GM10266 (cell line): ENCODE measurements around the gene MDFIC.

ENCODE experiments used
- DNase-seq: peaks from one replicate; pipeline ENCODE4 v3.0.0; 2012; ENCODE audit errors: extremely low spot score
- TF ChIP-seq, protein P1 (sequence below): IDR thresholded peaks from 2 replicates; pipeline ENCODE4 v1.5.1; 2012; ENCODE audit warnings: mild to moderate bottlenecking, low read depth; ENCODE audit not compliant: control insufficient read depth, insufficient read depth; ENCODE audit errors: missing control alignments

MDFIC gene

DNA sequence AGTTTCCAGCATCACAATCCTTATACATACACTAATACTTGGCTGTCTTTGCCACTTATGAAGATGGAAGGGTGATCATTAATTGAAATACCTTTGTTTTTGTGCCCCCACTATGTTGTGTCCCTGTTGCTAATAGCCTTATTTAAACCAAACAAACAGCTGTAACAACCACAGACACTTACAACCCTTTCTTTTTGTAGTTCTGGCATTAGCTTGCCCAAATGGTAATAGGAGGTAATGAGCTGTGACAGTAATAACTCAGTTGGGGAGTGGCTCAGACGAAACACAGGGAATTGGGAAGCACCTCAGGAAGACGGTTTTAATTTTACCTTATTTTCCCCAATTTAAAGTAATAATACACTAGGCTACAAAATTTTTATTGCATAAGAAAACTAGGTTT lies 83.4 kb downstream of the MDFIC start:
- DNase-seq: no peak
- TF ChIP-seq, protein P1, sequence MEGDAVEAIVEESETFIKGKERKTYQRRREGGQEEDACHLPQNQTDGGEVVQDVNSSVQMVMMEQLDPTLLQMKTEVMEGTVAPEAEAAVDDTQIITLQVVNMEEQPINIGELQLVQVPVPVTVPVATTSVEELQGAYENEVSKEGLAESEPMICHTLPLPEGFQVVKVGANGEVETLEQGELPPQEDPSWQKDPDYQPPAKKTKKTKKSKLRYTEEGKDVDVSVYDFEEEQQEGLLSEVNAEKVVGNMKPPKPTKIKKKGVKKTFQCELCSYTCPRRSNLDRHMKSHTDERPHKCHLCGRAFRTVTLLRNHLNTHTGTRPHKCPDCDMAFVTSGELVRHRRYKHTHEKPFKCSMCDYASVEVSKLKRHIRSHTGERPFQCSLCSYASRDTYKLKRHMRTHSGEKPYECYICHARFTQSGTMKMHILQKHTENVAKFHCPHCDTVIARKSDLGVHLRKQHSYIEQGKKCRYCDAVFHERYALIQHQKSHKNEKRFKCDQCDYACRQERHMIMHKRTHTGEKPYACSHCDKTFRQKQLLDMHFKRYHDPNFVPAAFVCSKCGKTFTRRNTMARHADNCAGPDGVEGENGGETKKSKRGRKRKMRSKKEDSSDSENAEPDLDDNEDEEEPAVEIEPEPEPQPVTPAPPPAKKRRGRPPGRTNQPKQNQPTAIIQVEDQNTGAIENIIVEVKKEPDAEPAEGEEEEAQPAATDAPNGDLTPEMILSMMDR: no peak

DNA sequence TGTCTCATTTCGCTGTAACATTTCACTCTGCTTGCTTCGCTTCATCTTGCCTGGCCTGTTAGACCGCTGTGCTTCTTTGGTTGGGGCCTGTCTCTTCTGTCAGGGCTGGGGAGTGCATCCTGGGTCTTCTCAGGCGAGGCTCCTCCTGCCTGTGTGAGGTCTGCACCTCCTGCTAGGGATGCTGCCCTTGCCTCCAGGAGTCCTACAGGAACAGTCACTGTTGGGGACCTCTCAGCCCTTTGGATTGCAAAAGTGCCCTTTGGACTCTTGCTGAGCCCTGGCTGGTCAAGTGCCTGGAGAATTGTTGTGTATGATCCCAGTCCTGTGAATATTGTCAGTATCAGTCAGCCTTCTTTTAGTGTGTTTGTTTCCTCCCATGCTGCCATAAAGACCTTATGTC lies 84.1 kb downstream of the MDFIC start:
- DNase-seq: no peak
- TF ChIP-seq, protein P1: no peak

DNA sequence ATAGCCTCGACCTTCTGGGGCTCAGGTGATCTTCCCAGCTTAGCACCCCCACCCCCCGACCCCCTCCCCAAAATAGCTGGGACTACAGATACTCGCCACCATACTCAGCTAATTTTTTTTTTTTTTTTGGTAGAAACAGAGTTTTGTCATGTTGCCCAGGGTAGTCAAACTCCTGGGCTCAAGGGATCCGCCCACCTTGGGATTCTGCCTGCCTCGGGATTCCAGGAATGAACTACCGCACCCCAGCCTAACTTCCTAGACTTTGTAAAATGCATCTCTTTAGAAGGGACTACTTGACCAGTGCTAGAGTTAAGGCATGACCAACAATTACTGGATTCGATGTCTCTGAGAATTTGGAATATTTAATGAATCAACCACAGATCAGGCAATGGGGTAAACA lies 85.9 kb downstream of the MDFIC start:
- TF ChIP-seq, protein P1: no peak
- no peak for DNase-seq

DNA sequence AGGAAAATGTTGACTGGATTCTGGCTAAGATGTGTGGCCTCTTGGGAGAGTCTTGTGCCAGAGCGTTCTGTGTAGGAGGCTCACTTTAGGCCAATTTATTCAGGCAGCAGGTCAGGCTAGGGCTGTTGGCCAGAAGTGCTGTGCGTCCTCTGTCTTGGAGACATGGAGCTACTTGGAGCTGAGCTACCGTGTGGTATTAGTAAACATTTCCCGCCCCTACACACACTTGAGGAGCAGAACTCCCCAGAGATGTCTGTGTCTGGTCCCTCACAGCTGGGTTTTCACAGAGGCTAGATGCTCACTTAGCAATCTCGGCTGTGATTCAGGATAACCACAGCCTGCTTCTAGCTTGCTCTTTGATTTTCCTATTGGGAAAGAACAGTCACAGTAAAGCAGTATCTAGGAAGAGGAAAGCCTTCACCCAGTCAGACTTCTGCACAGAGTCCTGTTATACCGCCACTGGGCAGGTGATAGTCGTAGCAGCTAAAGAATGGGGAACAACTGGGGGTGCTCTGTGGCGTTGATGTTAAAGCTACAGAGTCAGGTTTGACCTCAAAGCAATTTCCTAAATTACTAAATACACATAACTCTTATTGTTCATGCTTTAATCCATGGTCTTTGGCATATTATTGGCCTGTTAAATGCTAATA lies 86.7 kb downstream of the MDFIC start:
- no peak for DNase-seq
- TF ChIP-seq, protein P1: no peak

DNA sequence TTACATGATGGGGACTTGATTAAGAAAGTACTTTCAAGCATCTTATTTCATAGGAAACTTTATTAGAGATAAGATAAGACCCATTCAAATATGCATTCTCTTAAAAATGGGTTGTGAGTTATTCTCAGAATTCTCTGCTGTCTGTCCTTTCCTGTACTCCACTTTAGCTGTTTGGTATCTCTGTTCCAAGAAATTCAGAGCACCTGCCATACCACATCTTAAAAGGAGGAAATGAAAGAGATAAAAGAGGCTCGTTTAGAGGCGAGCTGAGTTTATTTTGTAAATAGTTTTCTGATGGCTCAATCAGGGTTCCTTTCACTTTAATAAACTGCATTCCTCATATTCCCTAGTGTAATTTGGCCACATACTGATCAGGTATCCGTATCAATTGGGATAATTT lies 87.2 kb downstream of the MDFIC start:
- no peak for DNase-seq
- TF ChIP-seq, protein P1: no peak

DNA sequence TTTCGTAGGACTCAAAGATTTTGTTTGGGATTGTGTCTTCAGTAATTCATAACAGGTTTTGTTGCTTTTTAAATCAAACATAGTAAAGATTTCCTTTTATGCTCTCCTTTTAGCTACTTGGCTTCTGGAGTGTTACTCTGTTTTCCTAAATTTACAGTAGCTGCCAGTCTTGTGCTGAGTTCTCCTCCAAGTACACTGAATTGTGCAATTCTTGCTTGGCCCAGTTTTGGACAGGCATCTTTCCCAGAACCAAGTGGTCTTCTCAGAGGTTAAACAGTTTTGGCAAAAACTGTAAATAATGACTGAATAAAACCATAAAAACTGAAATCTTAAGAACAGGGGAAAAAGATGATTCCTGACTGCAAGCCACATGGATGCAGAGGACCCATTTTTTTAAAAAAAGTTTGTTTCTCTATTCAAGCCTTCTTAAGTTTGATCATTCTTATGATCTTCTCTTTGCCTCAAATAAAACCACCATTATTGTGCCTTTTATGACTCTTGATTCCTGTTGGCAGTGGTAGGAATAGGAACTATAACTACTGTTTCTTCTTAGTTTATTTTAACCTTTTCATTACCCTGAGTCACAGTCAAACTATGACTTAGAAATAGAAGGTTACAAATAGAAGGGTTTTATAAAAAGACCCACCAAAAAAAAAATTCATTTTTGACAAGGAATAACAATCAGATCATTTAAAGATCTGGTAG lies 88.0 kb downstream of the MDFIC start:
- TF ChIP-seq, protein P1: no peak
- DNase-seq: no peak

DNA sequence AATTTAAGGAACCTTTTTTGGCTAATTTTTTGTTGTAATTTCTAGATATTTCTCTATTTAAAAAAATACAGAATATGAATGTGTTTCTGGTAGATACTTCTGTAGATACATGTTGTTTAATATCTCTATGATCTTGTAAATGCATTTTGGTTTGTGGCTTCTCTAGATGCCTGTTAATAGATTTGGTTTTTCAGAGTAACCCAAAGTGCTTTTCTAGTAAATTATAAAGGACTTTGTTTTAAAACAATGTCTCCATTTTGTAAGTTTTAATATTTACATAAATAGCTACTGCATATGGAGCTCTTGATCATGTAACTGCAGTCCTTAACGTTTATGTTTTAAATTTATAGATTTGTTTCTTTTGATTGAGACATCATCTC lies 88.5 kb downstream of the MDFIC start:
- DNase-seq: no peak

More for the DNA sequence above, 88.5 kb downstream of the MDFIC start:
- TF ChIP-seq, protein P1: no peak
